ENCODE measurements around the gene TSSK6. TPM values are rescaled to one million over a fixed set of nuclear protein-coding genes. Genes with fewer than 3 reads are reported as not detected.

TSSK6 gene
- total RNA-seq, 2 donors from 2014 or later = 1.5 to 3.6 TPM

GRCh38 chr19:19543640-19544039, 28.3 kb upstream of the TSSK6 start:
- no peaks in the 10 kb centered on the region for H3K36me3 ChIP-seq
- H3K4me3 ChIP-seq = no peak overlapping the region
- H3K27ac ChIP-seq = no peak overlapping the region
- H3K27me3 ChIP-seq (replicated peaks; ENCODE audit: insufficient read depth) = no peaks in the 10 kb centered on the region
- peaks cover 0 to 18% of the 10 kb centered on the region in 2 donors for H3K4me1 ChIP-seq (ENCODE audit: control insufficient read depth in 1 of 2, low read depth in 2 of 2)
- H3K9me3 ChIP-seq = no peaks in the 10 kb centered on the region
- DNase-seq (ENCODE audit: low spot score) = no peak
- no peak for ATAC-seq (ENCODE audit: insufficient number of reproducible peaks, low FRiP score, low read depth)
- TF ChIP-seq, protein P1, sequence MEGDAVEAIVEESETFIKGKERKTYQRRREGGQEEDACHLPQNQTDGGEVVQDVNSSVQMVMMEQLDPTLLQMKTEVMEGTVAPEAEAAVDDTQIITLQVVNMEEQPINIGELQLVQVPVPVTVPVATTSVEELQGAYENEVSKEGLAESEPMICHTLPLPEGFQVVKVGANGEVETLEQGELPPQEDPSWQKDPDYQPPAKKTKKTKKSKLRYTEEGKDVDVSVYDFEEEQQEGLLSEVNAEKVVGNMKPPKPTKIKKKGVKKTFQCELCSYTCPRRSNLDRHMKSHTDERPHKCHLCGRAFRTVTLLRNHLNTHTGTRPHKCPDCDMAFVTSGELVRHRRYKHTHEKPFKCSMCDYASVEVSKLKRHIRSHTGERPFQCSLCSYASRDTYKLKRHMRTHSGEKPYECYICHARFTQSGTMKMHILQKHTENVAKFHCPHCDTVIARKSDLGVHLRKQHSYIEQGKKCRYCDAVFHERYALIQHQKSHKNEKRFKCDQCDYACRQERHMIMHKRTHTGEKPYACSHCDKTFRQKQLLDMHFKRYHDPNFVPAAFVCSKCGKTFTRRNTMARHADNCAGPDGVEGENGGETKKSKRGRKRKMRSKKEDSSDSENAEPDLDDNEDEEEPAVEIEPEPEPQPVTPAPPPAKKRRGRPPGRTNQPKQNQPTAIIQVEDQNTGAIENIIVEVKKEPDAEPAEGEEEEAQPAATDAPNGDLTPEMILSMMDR (IDR thresholded peaks at IDR 0.05) = no peak

GRCh38 chr19:19543101-19543500, 27.8 kb upstream of the TSSK6 start:
- Histone ChIP-seq H3K4me3 (no peak overlapping the region), H3K27me3 (replicated peaks; ENCODE audit: insufficient read depth) (no peaks in the 10 kb centered on the region), H3K27ac (no peak overlapping the region), H3K4me1 (ENCODE audit: control insufficient read depth in 1 of 2, low read depth in 2 of 2) (peaks cover 3 to 23% of the 10 kb centered on the region in 2 donors), H3K9me3 (no peaks in the 10 kb centered on the region), H3K36me3 (no peaks in the 10 kb centered on the region)
- ATAC-seq (ENCODE audit: insufficient number of reproducible peaks, low FRiP score, low read depth) (no peak), DNase-seq (ENCODE audit: low spot score) (no peak)
- TF ChIP-seq, protein P1 (IDR thresholded peaks at IDR 0.05) = no peak

GRCh38 chr19:19542507-19542906, 27.2 kb upstream of the TSSK6 start:
- Histone ChIP-seq H3K4me1 (ENCODE audit: control insufficient read depth in 1 of 2, low read depth in 2 of 2) (peaks cover 4 to 29% of the 10 kb centered on the region in 2 donors), H3K27ac (no peak overlapping the region), H3K36me3 (no peaks in the 10 kb centered on the region), H3K9me3 (no peaks in the 10 kb centered on the region), H3K27me3 (replicated peaks; ENCODE audit: insufficient read depth) (no peaks in the 10 kb centered on the region), H3K4me3 (no peak overlapping the region)
- DNase-seq (ENCODE audit: low spot score) = no peak
- ATAC-seq (ENCODE audit: insufficient number of reproducible peaks, low FRiP score, low read depth) = no peak
- TF ChIP-seq, protein P1 (IDR thresholded peaks at IDR 0.05) = no peak

DNA sequence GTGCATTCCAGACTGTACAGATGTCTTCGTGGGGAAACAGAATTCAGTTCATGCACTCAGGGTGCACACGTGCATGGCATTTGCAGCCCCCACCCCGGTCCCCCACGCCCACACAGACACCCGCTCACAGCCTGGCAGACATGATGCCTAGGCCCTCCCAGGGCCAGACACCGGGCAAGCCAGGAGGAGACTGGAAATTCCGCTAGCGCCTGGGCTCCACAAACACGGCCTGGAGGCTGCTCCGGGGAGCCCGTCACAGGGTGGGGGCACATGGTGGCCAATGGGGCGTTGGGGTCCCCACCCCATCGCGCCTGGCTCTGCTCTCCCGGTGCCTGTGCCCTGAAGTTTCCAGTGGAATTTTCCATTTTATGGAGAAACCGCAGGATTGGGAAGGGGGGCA, 26.3 kb upstream of the TSSK6 start:
- H3K9me3 ChIP-seq = no peaks in the 10 kb centered on the region
- no peak overlapping the region for H3K4me3 ChIP-seq
- H3K27ac ChIP-seq = no peak overlapping the region
- H3K36me3 ChIP-seq = no peaks in the 10 kb centered on the region
- H3K4me1 ChIP-seq (ENCODE audit: control insufficient read depth in 1 of 2, low read depth in 2 of 2) = peaks cover 4 to 32% of the 10 kb centered on the region in 2 donors
- TF ChIP-seq, protein P1 (IDR thresholded peaks at IDR 0.05) = no peak
- ATAC-seq (ENCODE audit: insufficient number of reproducible peaks, low FRiP score, low read depth) (no peak), DNase-seq (ENCODE audit: low spot score) (no peak)
- no peaks in the 10 kb centered on the region for H3K27me3 ChIP-seq (replicated peaks; ENCODE audit: insufficient read depth)

GRCh38 chr19:19540715-19541515, 25.6 kb upstream of the TSSK6 start:
- TF ChIP-seq, protein P1 (IDR thresholded peaks at IDR 0.05) = no peak
- H3K27ac ChIP-seq = peak overlapping the region in 1 of 2 donors; percentile 37
- DNase-seq (ENCODE audit: low spot score) = no peak
- no peaks in the 10 kb centered on the region for H3K36me3 ChIP-seq
- ATAC-seq (ENCODE audit: insufficient number of reproducible peaks, low FRiP score, low read depth) = no peak
- peak overlapping the region; percentile 43 for H3K4me3 ChIP-seq
- no peaks in the 10 kb centered on the region for H3K9me3 ChIP-seq
- H3K4me1 ChIP-seq (ENCODE audit: control insufficient read depth in 1 of 2, low read depth in 2 of 2) = peaks cover 4 to 32% of the 10 kb centered on the region in 2 donors
- no peaks in the 10 kb centered on the region for H3K27me3 ChIP-seq (replicated peaks; ENCODE audit: insufficient read depth)

Measured in thoracic aorta (tissue), 2 donors.